Endodermal cell (in vitro differentiated cells): ENCODE results near the gene SUGP2. TPM values are rescaled to one million over a fixed set of nuclear protein-coding genes. Genes with fewer than 3 reads are reported as not detected.

ENCODE experiments used
- DNase-seq: peaks from one replicate; pipeline ENCODE4 v3.0.0-alpha.2; 2017
- H3K27ac ChIP-seq: 2 replicates; pipeline ENCODE4 v1.5.1; 2013; ENCODE audit warnings: mild to moderate bottlenecking, low read depth, low read length, moderate library complexity
- H3K27me3 ChIP-seq: 2 replicates; pipeline ENCODE4 v1.6.1; 2013; ENCODE audit warnings: mild to moderate bottlenecking, low read length, moderate library complexity; ENCODE audit not compliant: insufficient read depth, control insufficient read depth, poor library complexity, severe bottlenecking
- H3K36me3 ChIP-seq: 2 replicates; pipeline ENCODE4 v1.7.0; 2013; ENCODE audit warnings: mild to moderate bottlenecking, low read length, moderate library complexity; ENCODE audit not compliant: control insufficient read depth, insufficient read depth
- H3K4me1 ChIP-seq: one replicate; pipeline ENCODE4 v1.7.0; 2013; ENCODE audit warnings: low read length; ENCODE audit not compliant: control insufficient read depth, insufficient read depth
- H3K4me3 ChIP-seq: 2 replicates; pipeline ENCODE4 v1.5.1; 2013; ENCODE audit warnings: mild to moderate bottlenecking, low read length, moderate library complexity
- H3K9ac ChIP-seq: 2 replicates; pipeline ENCODE4 v1.6.1; 2013; ENCODE audit warnings: mild to moderate bottlenecking, low read length, moderate library complexity; ENCODE audit not compliant: poor library complexity, severe bottlenecking; ENCODE audit errors: extremely low read depth
- H3K9me3 ChIP-seq: 2 replicates; pipeline ENCODE4 v1.6.1; 2013; ENCODE audit warnings: mild to moderate bottlenecking, low read length, moderate library complexity; ENCODE audit not compliant: control insufficient read depth
- H3K27ac Mint-ChIP-seq: 2 replicates; pipeline ENCODE4 v1.8.0; 2020; ENCODE audit warnings: mixed read lengths
- H3K27me3 Mint-ChIP-seq: 2 replicates; pipeline ENCODE4 v1.8.0; 2021; ENCODE audit warnings: mild to moderate bottlenecking, mixed read lengths; ENCODE audit not compliant: insufficient read depth
- H3K36me3 Mint-ChIP-seq: 2 replicates; pipeline ENCODE4 v1.8.0; 2020; ENCODE audit warnings: low read depth, mixed read lengths
- H3K4me1 Mint-ChIP-seq: 2 replicates; pipeline ENCODE4 v1.8.0; 2020; ENCODE audit warnings: mixed read lengths
- H3K4me3 Mint-ChIP-seq: 2 replicates; pipeline ENCODE4 v1.8.0; 2020; ENCODE audit warnings: mild to moderate bottlenecking, moderate library complexity, mixed read lengths
- H3K9me3 Mint-ChIP-seq: 2 replicates; pipeline ENCODE4 v1.8.0; 2020; ENCODE audit warnings: mild to moderate bottlenecking, mixed read lengths
- CTCF ChIP-seq: fragments of 200-600 bp; sonication (generic); conservative IDR thresholded peaks from 2 replicates; pipeline ENCODE4 v1.5.0; 2021; ENCODE audit warnings: antibody characterized with exemption, mild to moderate bottlenecking
- WGBS, 2 experiments: methylation state at CpG; one replicate each; pipeline versions ENCODE4 v1.1.5 to v1.1.7; 2013; ENCODE audit warnings: missing lambda C conversion rate in 2 of 2, mixed read lengths in 1 of 2; ENCODE audit not compliant: insufficient coverage in 1 of 2, insufficient read length in 1 of 2; 5-methylcytosine and 5-hydroxymethylcytosine counted together
- total RNA-seq, 2 donors: library from RNA; stranded (reverse); fragmentation: NEBNext Ultra II Directional in 1 of 2; extraction: Animal tissue kit (Norgen Biotek cat#: 25700) in 1 of 2; gene quantifications; 2 replicates in 1 of 2; 3 replicates in 1 of 2; pipeline ENCODE4 v1.2.1, GENCODE V29; 2021

The SUGP2 gene
- total RNA-seq, 2 donors from 2014 or later: 121 to 157 TPM

GRCh38 chr19:18951721-18952281, 81.5 kb downstream of the SUGP2 start:
- H3K4me1 ChIP-seq: no peaks in the 10 kb centered on the region
- H3K36me3 Mint-ChIP-seq: no peaks in the 10 kb centered on the region
- 88 to 89% methylated on average over 3 to 7 of the region's 7 CpGs for WGBS, 2 experiments
- peaks cover 6% of the 10 kb centered on the region for H3K27me3 Mint-ChIP-seq
- no peak overlapping the region for H3K9ac ChIP-seq
- H3K9me3 Mint-ChIP-seq: no peaks in the 10 kb centered on the region
- H3K4me3 Mint-ChIP-seq: no peak overlapping the region
- no peak overlapping the region for H3K4me3 ChIP-seq
- H3K4me1 Mint-ChIP-seq: no peaks in the 10 kb centered on the region
- no peaks in the 10 kb centered on the region for H3K9me3 ChIP-seq
- TF ChIP-seq CTCF: no peak
- no peak overlapping the region for H3K27ac ChIP-seq
- no peak for DNase-seq
- H3K27me3 ChIP-seq: no peaks in the 10 kb centered on the region
- H3K36me3 ChIP-seq: no peaks in the 10 kb centered on the region
- H3K27ac Mint-ChIP-seq: no peak overlapping the region

- no peak for TF ChIP-seq CTCF
- WGBS, 2 experiments: 88 to 100% methylated on average over 1 to 3 of the region's 3 CpGs
- DNase-seq: no peak
- H3K4me3 Mint-ChIP-seq: no peak overlapping the region
- H3K27ac ChIP-seq: no peak overlapping the region
- H3K4me1 ChIP-seq: no peaks in the 10 kb centered on the region
- no peaks in the 10 kb centered on the region for H3K36me3 ChIP-seq
- H3K9ac ChIP-seq: no peak overlapping the region
- H3K27me3 Mint-ChIP-seq: peaks cover 16% of the 10 kb centered on the region
- no peaks in the 10 kb centered on the region for H3K9me3 Mint-ChIP-seq
- H3K9me3 ChIP-seq: no peaks in the 10 kb centered on the region
- no peaks in the 10 kb centered on the region for H3K27me3 ChIP-seq
- no peaks in the 10 kb centered on the region for H3K4me1 Mint-ChIP-seq
- no peak overlapping the region for H3K4me3 ChIP-seq
- H3K36me3 Mint-ChIP-seq: no peaks in the 10 kb centered on the region
- H3K27ac Mint-ChIP-seq: no peak overlapping the region
Measured at GRCh38 chr19:18949858-18950257, 83.5 kb downstream of the SUGP2 start.

GRCh38 chr19:18948976-18949356, 84.4 kb downstream of the SUGP2 start:
- no peaks in the 10 kb centered on the region for H3K9me3 Mint-ChIP-seq
- DNase-seq: no peak
- H3K36me3 Mint-ChIP-seq: no peaks in the 10 kb centered on the region
- H3K9me3 ChIP-seq: no peaks in the 10 kb centered on the region
- H3K4me3 ChIP-seq: no peak overlapping the region
- H3K27ac ChIP-seq: no peak overlapping the region
- no peak overlapping the region for H3K4me3 Mint-ChIP-seq
- H3K27ac Mint-ChIP-seq: no peak overlapping the region
- WGBS, 2 experiments: 80 to 98% methylated on average over 5 of the region's 5 CpGs
- no peak for TF ChIP-seq CTCF
- no peaks in the 10 kb centered on the region for H3K4me1 Mint-ChIP-seq
- H3K9ac ChIP-seq: no peak overlapping the region
- no peaks in the 10 kb centered on the region for H3K27me3 ChIP-seq
- H3K36me3 ChIP-seq: no peaks in the 10 kb centered on the region
- no peaks in the 10 kb centered on the region for H3K4me1 ChIP-seq
- H3K27me3 Mint-ChIP-seq: peaks cover 23% of the 10 kb centered on the region
